SK-N-SH treated with all-trans-retinoic acid at 6 μM for 48 hours (cell line): ENCODE data around the gene RIMBP2.

Source experiments
- ATAC-seq: fragments of 200-7000 bp; cut with Tn5 transposase; 3 replicates; pipeline ENCODE4 v1.9.1; 2020; ENCODE audit warnings: mild to moderate bottlenecking, moderate library complexity
- ARNTL ChIP-seq: fragments of 450-650 bp; formaldehyde crosslinking; IDR thresholded peaks from 2 replicates; pipeline ENCODE4 v1.5.0; 2020; ENCODE audit warnings: low read depth, mild to moderate bottlenecking, moderate library complexity, borderline replicate concordance
- BACH2 ChIP-seq: fragments of 250-450 bp; sonication (Bioruptor Pico); IDR thresholded peaks from 2 replicates; pipeline ENCODE4 v1.9.0; 2021; ENCODE audit warnings: mild to moderate bottlenecking, borderline replicate concordance
- CSDC2 ChIP-seq: fragments of 250-450 bp; sonication (Bioruptor Pico); IDR thresholded peaks from 2 replicates; pipeline ENCODE4 v1.5.0; 2020; ENCODE audit warnings: mild to moderate bottlenecking, moderate library complexity
- ESRRG ChIP-seq: fragments of 250-450 bp; sonication (Bioruptor Pico); IDR thresholded peaks from 2 replicates; pipeline ENCODE4 v1.6.1; 2021; ENCODE audit warnings: mild to moderate bottlenecking
- GLIS3 ChIP-seq: fragments of 250-450 bp; sonication (Bioruptor Pico); IDR thresholded peaks from 2 replicates; pipeline ENCODE4 v1.5.0; 2020; ENCODE audit warnings: mild to moderate bottlenecking, moderate library complexity
- ISL1 ChIP-seq: fragments of 250-450 bp; sonication (Bioruptor Pico); IDR thresholded peaks from 2 replicates; pipeline ENCODE4 v2.1.2; 2022; ENCODE audit warnings: mild to moderate bottlenecking, moderate library complexity
- OSR1 ChIP-seq: fragments of 250-450 bp; sonication (Bioruptor Pico); IDR thresholded peaks from 2 replicates; pipeline ENCODE4 v1.8.0; 2022; ENCODE audit warnings: moderate library complexity, mild to moderate bottlenecking, inconsistent platforms
- PPARA ChIP-seq: fragments of 250-450 bp; sonication (Bioruptor Pico); IDR thresholded peaks from 2 replicates; pipeline ENCODE4 v1.5.0; 2020; ENCODE audit warnings: mild to moderate bottlenecking, borderline replicate concordance
- RARB ChIP-seq: fragments of 250-450 bp; sonication (Bioruptor Pico); IDR thresholded peaks from 2 replicates; pipeline ENCODE4 v1.8.0; 2021; ENCODE audit warnings: mild to moderate bottlenecking, moderate library complexity
- SNAI2 ChIP-seq: fragments of 250-450 bp; sonication (Bioruptor Pico); IDR thresholded peaks from 2 replicates; pipeline ENCODE4 v1.5.0; 2020; ENCODE audit warnings: mild to moderate bottlenecking, moderate library complexity
- TCF4 ChIP-seq: fragments of 250-450 bp; sonication (Bioruptor Pico); IDR thresholded peaks from 2 replicates; pipeline ENCODE4 v1.8.0; 2021; ENCODE audit warnings: mild to moderate bottlenecking, moderate library complexity, borderline replicate concordance
- TOX ChIP-seq: fragments of 250-450 bp; sonication (Bioruptor Pico); IDR thresholded peaks from 2 replicates; pipeline ENCODE4 v1.8.0; 2021; ENCODE audit warnings: mild to moderate bottlenecking, moderate library complexity, borderline replicate concordance
- ZC3H10 ChIP-seq: fragments of 250-450 bp; sonication (Bioruptor Pico); IDR thresholded peaks from 2 replicates; pipeline ENCODE4 v1.5.1; 2021; ENCODE audit warnings: mild to moderate bottlenecking, moderate library complexity
- ZFP3 ChIP-seq: fragments of 250-450 bp; sonication (Bioruptor Pico); IDR thresholded peaks from 2 replicates; pipeline ENCODE4 v1.5.0; 2020; ENCODE audit warnings: mild to moderate bottlenecking, moderate library complexity
- ZFP30 ChIP-seq: fragments of 450-650 bp; formaldehyde crosslinking; IDR thresholded peaks from 2 replicates; pipeline ENCODE4 v1.5.0; 2022; ENCODE audit warnings: mild to moderate bottlenecking, moderate library complexity
- ZNF565 ChIP-seq: fragments of 450-650 bp; formaldehyde crosslinking; conservative IDR thresholded peaks from 2 replicates; pipeline ENCODE4 v1.5.0; 2020; ENCODE audit warnings: low read depth, mild to moderate bottlenecking, moderate library complexity
- ZNF70 ChIP-seq: fragments of 450-650 bp; formaldehyde crosslinking; IDR thresholded peaks from 2 replicates; pipeline ENCODE4 v1.5.0; 2020; ENCODE audit warnings: mild to moderate bottlenecking, moderate library complexity
- ZNF8 ChIP-seq: fragments of 450-650 bp; formaldehyde crosslinking; IDR thresholded peaks from 2 replicates; pipeline ENCODE4 v1.5.0; 2020; ENCODE audit warnings: mild to moderate bottlenecking, moderate library complexity
- TF ChIP-seq, protein P1 (sequence below): fragments of 250-450 bp; sonication (Bioruptor Pico); IDR thresholded peaks from 2 replicates; pipeline ENCODE4 v1.8.0; 2021; ENCODE audit warnings: low read depth, mild to moderate bottlenecking, moderate library complexity, borderline replicate concordance
- TF ChIP-seq, protein P2 (sequence below): fragments of 250-450 bp; sonication (Bioruptor Pico); IDR thresholded peaks from 2 replicates; pipeline ENCODE4 v1.5.0; 2020; ENCODE audit warnings: mild to moderate bottlenecking, moderate library complexity
- TF ChIP-seq, protein P3 (sequence below): fragments of 250-450 bp; sonication (Bioruptor Pico); IDR thresholded peaks from 2 replicates; pipeline ENCODE4 v1.5.1; 2021; ENCODE audit warnings: mild to moderate bottlenecking, moderate library complexity
- TF ChIP-seq, protein P4 (sequence below): fragments of 250-450 bp; sonication (Bioruptor Pico); IDR thresholded peaks from 2 replicates; pipeline ENCODE4 v1.8.0; 2020; ENCODE audit warnings: mild to moderate bottlenecking, moderate library complexity, borderline replicate concordance
- TF ChIP-seq, protein P5 (sequence below): fragments of 250-450 bp; sonication (Bioruptor Pico); IDR thresholded peaks from 2 replicates; pipeline ENCODE4 v1.5.1; 2020; ENCODE audit warnings: low read depth, mild to moderate bottlenecking, moderate library complexity

The RIMBP2 gene

DNA sequence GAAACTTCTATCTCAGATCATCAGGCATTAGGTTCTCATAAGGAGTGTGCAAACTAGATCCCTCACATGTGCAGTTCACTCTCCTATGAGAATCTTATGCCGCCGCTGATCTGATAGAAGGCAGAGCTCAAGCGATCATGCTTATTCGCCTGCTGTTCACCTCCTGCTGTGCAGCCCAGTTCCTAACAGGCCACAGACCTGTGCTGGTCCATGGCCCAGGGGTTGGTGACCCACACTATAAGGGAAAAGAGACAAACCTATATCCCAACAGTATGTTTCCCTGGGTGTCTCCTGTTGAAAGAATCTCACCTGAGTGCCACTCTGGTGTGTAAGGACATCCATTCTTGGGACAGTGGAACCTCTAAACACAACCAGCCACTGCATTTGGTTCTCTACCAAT lies 186.3 kb downstream of the RIMBP2 start:
- TF ChIP-seq SNAI2 (no peak), ZNF70 (CRISPR knock-in tag) (no peak), BACH2 (CRISPR knock-in tag) (no peak), ZC3H10 (CRISPR knock-in tag) (no peak)
- TF ChIP-seq, protein P1, sequence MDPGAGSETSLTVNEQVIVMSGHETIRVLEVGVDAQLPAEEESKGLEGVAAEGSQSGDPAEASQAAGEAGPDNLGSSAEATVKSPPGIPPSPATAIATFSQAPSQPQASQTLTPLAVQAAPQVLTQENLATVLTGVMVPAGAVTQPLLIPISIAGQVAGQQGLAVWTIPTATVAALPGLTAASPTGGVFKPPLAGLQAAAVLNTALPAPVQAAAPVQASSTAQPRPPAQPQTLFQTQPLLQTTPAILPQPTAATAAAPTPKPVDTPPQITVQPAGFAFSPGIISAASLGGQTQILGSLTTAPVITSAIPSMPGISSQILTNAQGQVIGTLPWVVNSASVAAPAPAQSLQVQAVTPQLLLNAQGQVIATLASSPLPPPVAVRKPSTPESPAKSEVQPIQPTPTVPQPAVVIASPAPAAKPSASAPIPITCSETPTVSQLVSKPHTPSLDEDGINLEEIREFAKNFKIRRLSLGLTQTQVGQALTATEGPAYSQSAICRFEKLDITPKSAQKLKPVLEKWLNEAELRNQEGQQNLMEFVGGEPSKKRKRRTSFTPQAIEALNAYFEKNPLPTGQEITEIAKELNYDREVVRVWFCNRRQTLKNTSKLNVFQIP: no peak
- ATAC-seq: no peak

DNA sequence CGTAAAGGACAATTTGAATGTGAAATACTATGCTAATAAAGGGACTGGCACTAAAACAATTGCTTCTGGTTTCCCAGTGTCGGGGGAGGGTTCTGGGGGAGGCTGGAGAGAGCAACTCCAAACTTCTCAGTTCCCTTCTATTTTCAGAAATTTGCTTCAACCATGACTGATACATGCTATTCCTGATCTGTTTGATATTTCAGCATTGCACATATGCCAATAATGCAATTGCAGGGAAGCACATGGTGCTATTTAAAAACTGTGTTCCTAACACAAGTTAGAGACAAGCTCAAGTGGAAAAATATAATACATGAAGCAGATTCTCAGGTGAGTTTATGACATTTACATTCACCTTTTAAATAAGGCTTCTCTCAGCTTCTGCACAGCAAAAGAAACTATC lies 188.9 kb downstream of the RIMBP2 start:
- no peak for ATAC-seq
- TF ChIP-seq ZFP30 (CRISPR knock-in tag) (no peak), RARB (no peak), PPARA (CRISPR knock-in tag) (no peak), OSR1 (CRISPR knock-in tag) (no peak), ZNF70 (CRISPR knock-in tag) (no peak), ARNTL (CRISPR knock-in tag) (no peak), ZNF8 (CRISPR knock-in tag) (no peak), TCF4 (CRISPR knock-in tag) (no peak), CSDC2 (CRISPR knock-in tag) (no peak), ZNF565 (CRISPR knock-in tag) (no peak), ISL1 (CRISPR knock-in tag) (no peak), SNAI2 (no peak), ZC3H10 (CRISPR knock-in tag) (no peak)
- TF ChIP-seq, protein P2, sequence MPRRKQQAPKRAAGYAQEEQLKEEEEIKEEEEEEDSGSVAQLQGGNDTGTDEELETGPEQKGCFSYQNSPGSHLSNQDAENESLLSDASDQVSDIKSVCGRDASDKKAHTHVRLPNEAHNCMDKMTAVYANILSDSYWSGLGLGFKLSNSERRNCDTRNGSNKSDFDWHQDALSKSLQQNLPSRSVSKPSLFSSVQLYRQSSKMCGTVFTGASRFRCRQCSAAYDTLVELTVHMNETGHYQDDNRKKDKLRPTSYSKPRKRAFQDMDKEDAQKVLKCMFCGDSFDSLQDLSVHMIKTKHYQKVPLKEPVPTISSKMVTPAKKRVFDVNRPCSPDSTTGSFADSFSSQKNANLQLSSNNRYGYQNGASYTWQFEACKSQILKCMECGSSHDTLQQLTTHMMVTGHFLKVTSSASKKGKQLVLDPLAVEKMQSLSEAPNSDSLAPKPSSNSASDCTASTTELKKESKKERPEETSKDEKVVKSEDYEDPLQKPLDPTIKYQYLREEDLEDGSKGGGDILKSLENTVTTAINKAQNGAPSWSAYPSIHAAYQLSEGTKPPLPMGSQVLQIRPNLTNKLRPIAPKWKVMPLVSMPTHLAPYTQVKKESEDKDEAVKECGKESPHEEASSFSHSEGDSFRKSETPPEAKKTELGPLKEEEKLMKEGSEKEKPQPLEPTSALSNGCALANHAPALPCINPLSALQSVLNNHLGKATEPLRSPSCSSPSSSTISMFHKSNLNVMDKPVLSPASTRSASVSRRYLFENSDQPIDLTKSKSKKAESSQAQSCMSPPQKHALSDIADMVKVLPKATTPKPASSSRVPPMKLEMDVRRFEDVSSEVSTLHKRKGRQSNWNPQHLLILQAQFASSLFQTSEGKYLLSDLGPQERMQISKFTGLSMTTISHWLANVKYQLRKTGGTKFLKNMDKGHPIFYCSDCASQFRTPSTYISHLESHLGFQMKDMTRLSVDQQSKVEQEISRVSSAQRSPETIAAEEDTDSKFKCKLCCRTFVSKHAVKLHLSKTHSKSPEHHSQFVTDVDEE (CRISPR knock-in tag): no peak
- TF ChIP-seq, protein P3, sequence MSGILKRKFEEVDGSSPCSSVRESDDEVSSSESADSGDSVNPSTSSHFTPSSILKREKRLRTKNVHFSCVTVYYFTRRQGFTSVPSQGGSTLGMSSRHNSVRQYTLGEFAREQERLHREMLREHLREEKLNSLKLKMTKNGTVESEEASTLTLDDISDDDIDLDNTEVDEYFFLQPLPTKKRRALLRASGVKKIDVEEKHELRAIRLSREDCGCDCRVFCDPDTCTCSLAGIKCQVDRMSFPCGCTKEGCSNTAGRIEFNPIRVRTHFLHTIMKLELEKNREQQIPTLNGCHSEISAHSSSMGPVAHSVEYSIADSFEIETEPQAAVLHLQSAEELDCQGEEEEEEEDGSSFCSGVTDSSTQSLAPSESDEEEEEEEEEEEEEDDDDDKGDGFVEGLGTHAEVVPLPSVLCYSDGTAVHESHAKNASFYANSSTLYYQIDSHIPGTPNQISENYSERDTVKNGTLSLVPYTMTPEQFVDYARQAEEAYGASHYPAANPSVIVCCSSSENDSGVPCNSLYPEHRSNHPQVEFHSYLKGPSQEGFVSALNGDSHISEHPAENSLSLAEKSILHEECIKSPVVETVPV: no peak
- TF ChIP-seq, protein P1: no peak

DNA sequence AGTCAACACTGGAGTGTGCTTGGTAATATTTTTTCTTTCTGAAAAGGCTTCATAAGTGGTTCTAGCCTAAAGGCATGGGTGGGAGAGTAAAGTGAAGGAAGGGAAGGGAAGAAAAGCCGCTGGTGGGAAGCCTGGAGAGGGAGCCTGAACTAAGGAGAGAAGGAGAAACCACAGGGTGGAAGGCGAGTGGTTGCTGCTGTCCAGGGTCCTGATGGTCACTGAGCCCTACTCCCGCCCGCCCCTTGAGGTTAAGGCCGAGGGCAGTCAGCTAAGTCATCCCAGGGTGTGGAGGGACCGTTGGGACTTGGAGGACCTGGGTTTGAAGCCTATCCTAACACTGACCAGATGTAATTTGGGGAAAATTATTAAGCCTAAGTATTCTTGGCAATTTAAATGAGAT lies 189.3 kb downstream of the RIMBP2 start:
- no peak for ATAC-seq
- no peak for TF ChIP-seq ZNF565 (CRISPR knock-in tag)
- TF ChIP-seq TOX (CRISPR knock-in tag): no peak
- no peak for TF ChIP-seq GLIS3 (CRISPR knock-in tag)
- no peak for TF ChIP-seq BACH2 (CRISPR knock-in tag)
- no peak for TF ChIP-seq ZC3H10 (CRISPR knock-in tag)
- TF ChIP-seq, protein P4, sequence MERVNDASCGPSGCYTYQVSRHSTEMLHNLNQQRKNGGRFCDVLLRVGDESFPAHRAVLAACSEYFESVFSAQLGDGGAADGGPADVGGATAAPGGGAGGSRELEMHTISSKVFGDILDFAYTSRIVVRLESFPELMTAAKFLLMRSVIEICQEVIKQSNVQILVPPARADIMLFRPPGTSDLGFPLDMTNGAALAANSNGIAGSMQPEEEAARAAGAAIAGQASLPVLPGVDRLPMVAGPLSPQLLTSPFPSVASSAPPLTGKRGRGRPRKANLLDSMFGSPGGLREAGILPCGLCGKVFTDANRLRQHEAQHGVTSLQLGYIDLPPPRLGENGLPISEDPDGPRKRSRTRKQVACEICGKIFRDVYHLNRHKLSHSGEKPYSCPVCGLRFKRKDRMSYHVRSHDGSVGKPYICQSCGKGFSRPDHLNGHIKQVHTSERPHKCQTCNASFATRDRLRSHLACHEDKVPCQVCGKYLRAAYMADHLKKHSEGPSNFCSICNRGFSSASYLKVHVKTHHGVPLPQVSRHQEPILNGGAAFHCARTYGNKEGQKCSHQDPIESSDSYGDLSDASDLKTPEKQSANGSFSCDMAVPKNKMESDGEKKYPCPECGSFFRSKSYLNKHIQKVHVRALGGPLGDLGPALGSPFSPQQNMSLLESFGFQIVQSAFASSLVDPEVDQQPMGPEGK (CRISPR knock-in tag): no peak
- TF ChIP-seq, protein P5, sequence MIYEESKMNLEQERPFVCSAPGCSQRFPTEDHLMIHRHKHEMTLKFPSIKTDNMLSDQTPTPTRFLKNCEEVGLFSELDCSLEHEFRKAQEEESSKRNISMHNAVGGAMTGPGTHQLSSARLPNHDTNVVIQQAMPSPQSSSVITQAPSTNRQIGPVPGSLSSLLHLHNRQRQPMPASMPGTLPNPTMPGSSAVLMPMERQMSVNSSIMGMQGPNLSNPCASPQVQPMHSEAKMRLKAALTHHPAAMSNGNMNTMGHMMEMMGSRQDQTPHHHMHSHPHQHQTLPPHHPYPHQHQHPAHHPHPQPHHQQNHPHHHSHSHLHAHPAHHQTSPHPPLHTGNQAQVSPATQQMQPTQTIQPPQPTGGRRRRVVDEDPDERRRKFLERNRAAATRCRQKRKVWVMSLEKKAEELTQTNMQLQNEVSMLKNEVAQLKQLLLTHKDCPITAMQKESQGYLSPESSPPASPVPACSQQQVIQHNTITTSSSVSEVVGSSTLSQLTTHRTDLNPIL (CRISPR knock-in tag): no peak
- TF ChIP-seq ZNF8 (CRISPR knock-in tag): no peak
- no peak for TF ChIP-seq ZNF70 (CRISPR knock-in tag)
- no peak for TF ChIP-seq PPARA (CRISPR knock-in tag)
- no peak for TF ChIP-seq ZFP3
- TF ChIP-seq, protein P3: no peak
- TF ChIP-seq SNAI2: no peak
- TF ChIP-seq ISL1 (CRISPR knock-in tag): no peak
- TF ChIP-seq CSDC2 (CRISPR knock-in tag): no peak
- TF ChIP-seq OSR1 (CRISPR knock-in tag): no peak
- TF ChIP-seq, protein P1: no peak
- no peak for TF ChIP-seq ESRRG
- TF ChIP-seq, all 23 proteins: peak for 0
